Left cardiac atrium (tissue), 4 donors: ENCODE results near the gene PCDHGA9. TPM values are rescaled to one million over a fixed set of nuclear protein-coding genes. Genes with fewer than 3 reads are reported as not detected.
"Not testable (repeated sequence)": the region's sequence is repeated elsewhere in the genome, so short reads cannot be mapped to it uniquely, and the experiment has no call there.

Experiments used
- ATAC-seq, 2 donors: fragments of 200-7000 bp; cut with Tn5 transposase; one replicate each; pipeline ENCODE4 v1.9.1; 2020; ENCODE audit warnings: mild to moderate bottlenecking in 2 of 2, moderate library complexity in 2 of 2
- DNase-seq: peaks from one replicate; pipeline ENCODE4 v3.0.0-alpha.2; 2020
- intact Hi-C, 2 donors: fragments of 100-400 bp; cut with DNase I; formaldehyde crosslinking; loops; one replicate each; pipeline versions ENCODE4 v1.14.1 to v1.15.1; 2022 to 2023
- total RNA-seq, 2 donors: library from RNA; stranded (reverse); fragmentation: NEBNext Ultra II Directional; extraction: Animal tissue kit (Norgen Biotek cat#: 25700); gene quantifications; one replicate each; pipeline ENCODE4 v1.2.1, GENCODE V29; 2021
- donor health status: DM: no; HTN: yes; CAD: no.
- donor health status: DM: no; HTN: yes; CAD: no; lungs with severe emphysema.
- donor health status: DM: yes; HTN: yes; CAD: no.
- donor health status: Dilated cardiomyopathy.

Gene PCDHGA9
- total RNA-seq, 2 donors from 2014 or later, result 3.6 to 4.0 TPM

GRCh38 chr5:141375444-141376155 is 27.0 kb upstream of the PCDHGA9 start:
- intact Hi-C loops, DNase-seq, ATAC-seq: not testable (repeated sequence)

- DNase-seq (no peak), ATAC-seq (peak in 1 of 2 donors; percentile 34)
- intact Hi-C loops, result no loop called here
Measured at GRCh38 chr5:141382469-141383294, 19.9 kb upstream of the PCDHGA9 start, which contains the start of gene PCDHGA7. TSS of gene PCDHGA7 (plus strand) at chr5:141382742. CDS start at chr5:141382900, 158 bp downstream.

GRCh38 chr5:141383345-141383744 is 19.2 kb upstream of the PCDHGA9 start:
- DNase-seq (no peak), ATAC-seq (no peak)
- intact Hi-C loops, result no loop called here

GRCh38 chr5:141384471-141385267 is 17.9 kb upstream of the PCDHGA9 start:
- intact Hi-C loops, result no loop called here
- DNase-seq (no peak), ATAC-seq (no peak)

GRCh38 chr5:141387557-141388311 is 14.8 kb upstream of the PCDHGA9 start, which contains the start of gene PCDHGB4:
TSS of gene PCDHGB4 (plus strand) at chr5:141387698. CDS start at chr5:141387885, 187 bp downstream.
- peak; percentile 76 to 85 for ATAC-seq
- intact Hi-C loops, DNase-seq: not testable (repeated sequence)

GRCh38 chr5:141388661-141389060 is 13.9 kb upstream of the PCDHGA9 start:
- no peak for ATAC-seq
- no peak for DNase-seq
- intact Hi-C loops, result no loop called here

- intact Hi-C loops, result no loop called here
- no peak for ATAC-seq
- DNase-seq, result no peak
Measured at GRCh38 chr5:141389153-141390042, 13.2 kb upstream of the PCDHGA9 start.

- no peak for DNase-seq
- intact Hi-C loops, result no loop called here
- no peak for ATAC-seq
Measured at GRCh38 chr5:141392429-141393198, 10.0 kb upstream of the PCDHGA9 start, which contains the start of gene PCDHGA8. TSS of gene PCDHGA8 (plus strand) at chr5:141392633. CDS start at chr5:141392814, 181 bp downstream.

- intact Hi-C loops, result no loop called here
- ATAC-seq, result no peak
- no peak for DNase-seq
Measured at GRCh38 chr5:141393267-141393666, 9.3 kb upstream of the PCDHGA9 start.

GRCh38 chr5:141394401-141395187 is 8.0 kb upstream of the PCDHGA9 start:
- ATAC-seq, intact Hi-C loops, DNase-seq: not testable (repeated sequence)

GRCh38 chr5:141397756-141398551 is 4.6 kb upstream of the PCDHGA9 start, which contains the start of gene PCDHGB5:
TSS of gene PCDHGB5 (plus strand) at chr5:141397947. CDS start at chr5:141398128, 181 bp downstream.
- intact Hi-C loops, DNase-seq: not testable (repeated sequence)
- peak; percentile 92 to 96 for ATAC-seq

- intact Hi-C loops, result no loop called here
- ATAC-seq (no peak), DNase-seq (no peak)
Measured at GRCh38 chr5:141398608-141399007, 4.0 kb upstream of the PCDHGA9 start.

- intact Hi-C loops, result loop anchor here in 1 of 2 donors (10.0 kb wide), 1 partner anchor 45 kb away; the partner anchor contains the start of genes PCDHGA4, PCDHGB1 and PCDHGB2
- ATAC-seq, result no peak
- no peak for DNase-seq
Measured at GRCh38 chr5:141399555-141400258, 2.9 kb upstream of the PCDHGA9 start.

- intact Hi-C loops, result loop anchor here in 1 of 2 donors (10.0 kb wide), 1 partner anchor 49 kb away; the partner anchor contains the start of genes PCDHGA4, PCDHGB1 and PCDHGB2
- ATAC-seq (no peak), DNase-seq (no peak)
Measured at GRCh38 chr5:141403387-141403786, 809 bp downstream of the PCDHGA9 start.
